Measurements from ENCODE around the gene CCL5. TPM values are rescaled to one million over a fixed set of nuclear protein-coding genes. Genes with fewer than 3 reads are reported as not detected.
A peak's percentile ranks its signal among the peaks of the same experiment; 100 is the strongest.
"Not testable (repeated sequence)": the region's sequence is repeated elsewhere in the genome, so short reads cannot be mapped to it uniquely, and the experiment has no call there.

The CCL5 gene
- total RNA-seq, 1 donor from 2014 or later = 0.60 TPM

- Histone ChIP-seq H3K4me3 (no peak overlapping the region), H3K36me3 (no peaks in the 10 kb centered on the region), H3K9me3 (replicated peaks) (no peaks in the 10 kb centered on the region), H3K4me1 (no peaks in the 10 kb centered on the region), H3K27ac (replicated peaks) (no peak overlapping the region), H3K27me3 (ENCODE audit: low read depth) (peaks cover 42% of the 10 kb centered on the region)
- no peak for TF ChIP-seq CTCF (IDR thresholded peaks at IDR 0.05; ENCODE audit: borderline replicate concordance)
- intact Hi-C loops (cut with micrococcal nuclease) = no loop called here
- DNase-seq = no peak
Observed at GRCh38 chr17:35903451-35903850, 23.3 kb upstream of the CCL5 start.

- TF ChIP-seq CTCF (IDR thresholded peaks at IDR 0.05; ENCODE audit: borderline replicate concordance) = no peak
- Histone ChIP-seq H3K4me3 (no peak overlapping the region), H3K9me3 (replicated peaks) (no peaks in the 10 kb centered on the region), H3K36me3 (no peaks in the 10 kb centered on the region), H3K4me1 (no peaks in the 10 kb centered on the region), H3K27ac (replicated peaks) (no peak overlapping the region), H3K27me3 (ENCODE audit: low read depth) (peaks cover 42% of the 10 kb centered on the region)
- no peak for DNase-seq
- intact Hi-C loops (cut with micrococcal nuclease) = no loop called here
Observed at GRCh38 chr17:35901631-35902175, 21.5 kb upstream of the CCL5 start.

- no peaks in the 10 kb centered on the region for H3K4me1 ChIP-seq
- no peak overlapping the region for H3K4me3 ChIP-seq
- H3K27ac ChIP-seq (replicated peaks) = no peak overlapping the region
- no peak for TF ChIP-seq CTCF (IDR thresholded peaks at IDR 0.05; ENCODE audit: borderline replicate concordance)
- peaks cover 43% of the 10 kb centered on the region for H3K27me3 ChIP-seq (ENCODE audit: low read depth)
- no peaks in the 10 kb centered on the region for H3K36me3 ChIP-seq
- no peaks in the 10 kb centered on the region for H3K9me3 ChIP-seq (replicated peaks)
- DNase-seq = no peak
- intact Hi-C loops (cut with micrococcal nuclease) = no loop called here
Observed at GRCh38 chr17:35900708-35901480, 20.7 kb upstream of the CCL5 start.

GRCh38 chr17:35900280-35900679 lies 20.1 kb upstream of the CCL5 start:
- H3K4me3 ChIP-seq = no peak overlapping the region
- peaks cover 39% of the 10 kb centered on the region for H3K27me3 ChIP-seq (ENCODE audit: low read depth)
- no peaks in the 10 kb centered on the region for H3K4me1 ChIP-seq
- intact Hi-C loops (cut with micrococcal nuclease) = no loop called here
- no peaks in the 10 kb centered on the region for H3K9me3 ChIP-seq (replicated peaks)
- no peaks in the 10 kb centered on the region for H3K36me3 ChIP-seq
- H3K27ac ChIP-seq (replicated peaks) = no peak overlapping the region
- no peak for TF ChIP-seq CTCF (IDR thresholded peaks at IDR 0.05; ENCODE audit: borderline replicate concordance)
- DNase-seq = no peak

GRCh38 chr17:35898283-35899070 lies 18.3 kb upstream of the CCL5 start:
- no peaks in the 10 kb centered on the region for H3K4me1 ChIP-seq
- TF ChIP-seq CTCF (IDR thresholded peaks at IDR 0.05; ENCODE audit: borderline replicate concordance) = no peak
- H3K4me3 ChIP-seq = no peak overlapping the region
- no peaks in the 10 kb centered on the region for H3K36me3 ChIP-seq
- no peak overlapping the region for H3K27ac ChIP-seq (replicated peaks)
- H3K27me3 ChIP-seq (ENCODE audit: low read depth) = peaks cover 30% of the 10 kb centered on the region
- no peaks in the 10 kb centered on the region for H3K9me3 ChIP-seq (replicated peaks)
- intact Hi-C loops (cut with micrococcal nuclease) = no loop called here
- peak; percentile 28 for DNase-seq

GRCh38 chr17:35897772-35898171 lies 17.6 kb upstream of the CCL5 start:
- intact Hi-C loops (cut with micrococcal nuclease); H3K4me1 ChIP-seq; H3K4me3 ChIP-seq; DNase-seq; H3K9me3 ChIP-seq (replicated peaks); H3K27ac ChIP-seq (replicated peaks); H3K36me3 ChIP-seq: not testable (repeated sequence)
- peaks cover 29% of the 10 kb centered on the region for H3K27me3 ChIP-seq (ENCODE audit: low read depth)

Measured in left ventricle myocardium inferior (tissue), 1 donor.